OCI-LY7 (cell line): ENCODE data around the gene ATAD3B.

Source experiments
- CTCF ChIP-seq: fragments of 200-600 bp; sonication (generic); conservative IDR thresholded peaks from 2 replicates; pipeline ENCODE4 v1.5.1; 2014; ENCODE audit warnings: mild to moderate bottlenecking, antibody characterized with exemption, low read length, moderate library complexity, mixed read lengths
- EZH2phosphoT487 ChIP-seq: fragments of 200-600 bp; sonication (generic); IDR thresholded peaks from 2 replicates; pipeline ENCODE4 v1.6.1; 2018; ENCODE audit warnings: low read depth, borderline replicate concordance, mild to moderate bottlenecking, mixed run types, antibody characterized with exemption, low read length, moderate library complexity, mixed read lengths

GRCh38 chr1:1541956-1542765 lies 70.6 kb downstream of the ATAD3B start:
- TF ChIP-seq CTCF (no peak), EZH2phosphoT487 (no peak)
